GM19351 (cell line): Measurements from ENCODE around the gene SOHLH1.

Experiments
- ATAC-seq: cut with Tn5 transposase; IDR thresholded peaks from one replicate; pipeline ENCODE4 v1.9.1; 2021; ENCODE audit warnings: mild to moderate bottlenecking, moderate library complexity; ENCODE audit not compliant: unreplicated experiment

The SOHLH1 gene

DNA sequence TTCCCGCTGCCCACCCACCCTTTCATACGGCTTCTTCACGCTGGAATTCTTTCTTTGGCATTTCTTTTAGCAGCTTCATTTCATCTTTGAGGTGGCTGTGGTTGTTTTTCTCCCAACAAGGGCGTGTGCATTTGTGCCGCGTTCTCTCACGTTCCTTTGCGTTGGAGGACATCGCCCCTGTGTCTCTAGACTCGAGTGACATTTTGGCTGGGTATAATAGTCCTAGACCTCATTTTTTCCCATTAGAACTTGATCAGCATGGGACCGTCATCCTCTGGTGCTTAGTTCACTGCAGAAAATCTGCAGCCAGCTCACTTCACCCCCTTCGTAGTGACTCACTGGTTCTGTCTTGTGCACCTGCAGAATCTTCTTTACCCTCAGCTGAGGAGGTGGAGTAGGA, 32.2 kb upstream of the SOHLH1 start:
- ATAC-seq, result no peak

DNA sequence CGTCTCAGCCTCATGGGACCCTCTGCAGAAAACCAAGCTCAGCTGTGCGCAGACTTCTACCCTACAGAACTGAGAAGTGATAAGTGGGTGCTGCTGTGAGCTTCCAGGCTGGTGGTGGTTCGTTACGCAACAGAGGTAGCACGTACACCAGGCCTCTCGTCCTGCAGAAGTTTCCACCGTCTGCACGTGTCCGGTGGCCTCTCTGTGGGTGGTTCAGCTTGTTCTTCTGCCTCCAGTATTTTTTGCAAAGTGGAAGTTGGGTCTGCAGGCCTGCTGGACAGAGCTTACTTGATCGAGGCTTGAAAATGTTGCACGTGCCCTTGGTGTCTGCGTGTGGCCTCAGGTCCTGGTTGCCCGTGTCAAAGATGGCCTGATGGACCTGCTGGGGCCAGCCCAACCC, 30.2 kb upstream of the SOHLH1 start:
- ATAC-seq, result no peak

DNA sequence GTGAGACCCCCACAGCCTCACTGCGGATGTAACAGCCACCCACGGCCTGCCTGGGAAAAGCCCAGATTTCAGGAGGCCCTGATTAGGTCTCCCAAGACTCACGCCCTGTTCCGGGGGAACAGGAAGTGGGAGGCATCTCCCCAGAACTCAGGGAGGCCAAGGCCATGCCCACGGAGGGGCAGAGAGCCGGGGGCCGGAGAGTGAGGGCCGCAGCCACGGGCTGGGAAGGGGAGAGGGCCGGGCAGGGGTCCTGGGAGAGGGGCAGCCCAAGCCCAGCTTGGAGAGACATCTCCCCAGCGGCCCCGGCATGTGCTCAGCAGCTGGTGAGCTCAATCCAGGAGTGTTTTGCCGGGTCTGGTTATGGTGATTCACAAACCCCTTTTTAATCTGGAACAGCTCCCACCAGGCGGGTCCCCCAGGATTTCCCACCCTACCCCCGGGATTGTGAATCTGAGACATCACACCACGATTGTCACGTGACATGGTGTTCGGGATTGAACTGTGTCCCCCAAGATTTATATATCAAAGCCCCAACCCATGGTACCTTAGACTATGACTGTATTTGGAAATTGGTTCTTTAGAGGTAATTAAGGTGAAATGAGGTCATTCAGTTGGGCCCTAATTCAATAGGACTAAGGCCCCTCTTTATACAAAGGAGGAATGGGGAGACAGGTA, 29.3 kb upstream of the SOHLH1 start:
- no peak for ATAC-seq

DNA sequence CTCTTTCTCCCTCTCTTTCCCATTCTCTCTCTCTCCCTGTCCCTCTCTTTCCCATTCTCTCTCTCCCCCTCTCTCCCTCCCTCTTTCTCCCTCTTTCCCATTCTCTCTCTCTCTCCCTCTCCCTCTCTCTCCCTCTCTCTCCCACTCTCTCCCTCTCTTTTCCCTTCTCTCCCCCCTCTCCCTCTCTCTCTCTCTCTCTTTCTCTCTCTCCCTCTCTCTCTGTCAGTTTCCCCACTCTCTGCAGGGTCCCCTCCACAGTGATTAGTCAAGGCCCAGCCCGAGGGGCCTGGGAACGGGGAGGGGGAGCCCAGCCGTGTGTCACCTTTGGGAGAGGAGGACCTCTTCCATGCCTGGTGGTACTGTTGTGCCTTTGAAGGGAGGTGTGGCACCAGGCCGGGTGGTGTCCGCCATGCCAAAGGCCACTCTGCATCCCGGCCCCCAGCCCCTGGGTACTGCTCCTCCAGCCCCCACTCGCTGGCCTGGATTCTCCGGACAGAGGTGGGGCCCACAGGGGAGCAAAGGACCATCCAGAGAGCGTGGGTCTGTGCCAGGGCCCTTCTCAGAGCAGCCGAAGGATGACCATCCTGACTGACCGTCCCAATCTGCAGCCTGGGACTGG, 28.1 kb upstream of the SOHLH1 start:
- ATAC-seq, result no peak

DNA sequence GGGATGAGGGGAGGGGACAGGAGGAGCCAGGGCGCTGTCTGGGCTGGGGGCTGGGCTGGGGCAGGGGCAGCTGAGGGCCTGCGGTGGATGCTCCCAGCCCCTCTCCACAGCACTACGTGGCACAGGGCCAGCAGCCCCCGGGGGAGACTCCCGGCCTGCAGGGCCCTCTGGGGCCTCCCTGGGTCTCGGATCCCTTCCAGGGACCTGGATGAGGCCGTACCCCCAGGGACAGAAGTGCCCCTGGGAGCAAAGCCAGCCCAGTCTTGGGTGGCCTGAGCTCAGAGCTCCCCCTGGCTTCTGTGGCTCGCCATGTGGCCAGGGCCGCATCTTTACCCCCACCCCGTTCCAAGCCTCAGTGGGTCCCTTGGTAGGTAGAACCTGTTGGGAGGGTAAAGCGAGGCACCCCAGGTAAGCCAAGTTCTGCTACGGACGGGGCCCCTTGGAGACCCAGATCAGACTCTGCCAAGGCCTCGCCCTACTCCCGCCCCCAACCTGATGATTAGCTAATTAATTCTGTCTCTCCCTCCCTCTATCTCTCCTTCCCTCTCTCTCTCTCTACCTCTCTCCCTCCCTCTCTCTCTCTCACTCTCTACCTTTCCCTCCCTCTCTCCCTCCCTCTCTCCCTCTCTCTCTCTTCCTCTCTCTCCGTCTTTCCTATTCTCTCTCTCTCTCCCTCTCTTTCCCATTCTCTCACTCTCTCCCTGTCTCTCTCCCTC, 27.0 kb upstream of the SOHLH1 start:
- ATAC-seq, result no peak

DNA sequence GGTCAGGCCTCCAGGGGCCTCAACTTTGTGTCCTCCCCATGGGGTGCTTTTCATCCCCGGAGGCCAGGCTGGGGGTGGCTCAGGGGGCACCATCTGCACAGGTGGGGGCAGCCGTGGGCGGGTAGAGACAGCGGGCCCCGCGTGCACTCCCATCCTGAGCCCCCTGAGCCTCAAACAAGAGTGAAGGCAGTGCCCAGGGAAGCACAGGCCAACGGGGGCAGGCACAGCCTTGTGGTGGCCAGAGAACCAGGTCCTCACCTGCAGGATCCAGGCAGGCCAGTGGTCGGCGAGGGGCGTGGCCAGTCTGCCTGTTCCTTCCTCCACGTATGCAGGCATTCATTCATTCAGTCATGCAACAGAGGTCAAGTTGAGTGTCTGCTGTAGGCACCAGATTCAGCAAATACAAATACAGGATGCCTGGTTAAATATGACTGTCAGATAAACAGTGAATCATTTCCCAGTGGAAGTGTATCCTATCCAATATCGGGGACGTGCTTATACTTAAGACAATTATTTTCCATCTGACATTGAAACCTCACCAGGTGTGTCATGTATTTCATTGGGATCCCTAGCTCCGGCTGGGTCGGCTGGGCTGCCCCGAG, 25.0 kb upstream of the SOHLH1 start:
- no peak for ATAC-seq

DNA sequence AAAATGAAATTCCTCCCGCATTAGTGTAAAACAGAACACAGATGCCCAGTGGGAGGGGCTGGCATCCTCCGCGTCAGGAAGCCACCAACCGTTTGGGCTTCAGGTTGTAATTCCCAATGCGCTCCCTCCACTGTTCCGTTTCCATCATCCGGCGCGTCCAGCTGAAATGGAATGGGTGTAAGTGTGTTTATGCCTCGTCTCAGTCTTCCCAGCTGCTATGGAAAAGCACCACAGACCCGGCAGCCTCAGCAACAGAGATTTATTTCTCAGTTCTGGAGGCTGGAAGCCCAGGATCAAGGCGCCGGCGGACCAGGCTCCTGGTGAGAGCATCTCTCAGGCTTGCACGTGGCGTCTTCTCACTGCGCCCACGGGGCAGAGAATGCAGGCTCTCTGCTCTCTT, 23.1 kb upstream of the SOHLH1 start:
- ATAC-seq, result no peak

DNA sequence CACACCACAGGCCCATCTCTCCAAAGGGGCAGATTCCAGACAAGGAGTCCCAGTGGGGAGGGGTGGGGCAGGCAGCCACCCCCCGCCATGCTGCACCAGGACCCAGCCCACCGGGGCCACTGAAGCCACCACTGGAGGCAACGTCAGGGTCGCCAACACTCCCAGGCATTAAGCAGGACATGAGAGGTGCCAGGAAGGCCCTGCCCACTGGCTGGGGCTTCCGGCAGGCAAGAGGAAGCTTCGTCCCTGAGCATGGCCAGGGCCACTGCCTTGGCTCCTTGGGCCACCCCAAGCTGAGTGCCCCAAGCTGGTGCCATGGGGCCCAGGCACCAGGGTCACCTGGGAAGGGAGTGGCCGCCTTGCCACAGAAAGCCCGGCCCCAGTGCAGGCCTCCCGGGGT, 20.2 kb upstream of the SOHLH1 start:
- no peak for ATAC-seq

DNA sequence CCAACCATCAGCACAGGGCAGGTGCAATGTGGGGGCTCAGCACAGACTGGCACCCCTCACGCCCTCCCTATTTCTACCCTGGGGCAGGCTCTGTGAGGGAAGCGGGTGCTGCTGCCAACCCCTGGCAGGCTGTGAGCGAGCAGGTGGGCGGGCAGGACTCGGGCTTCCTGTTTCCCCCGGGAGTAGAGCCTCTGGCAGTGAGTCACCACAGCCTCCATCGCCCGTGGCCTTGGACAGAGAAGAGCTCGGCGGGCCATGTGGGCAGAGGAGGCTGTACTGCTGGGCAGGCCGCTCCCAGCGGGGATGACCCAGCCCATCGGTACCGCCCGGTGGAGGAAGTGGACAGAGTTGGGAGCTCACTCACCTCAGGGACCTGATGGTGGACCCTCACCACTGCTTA, 19.3 kb upstream of the SOHLH1 start:
- no peak for ATAC-seq

DNA sequence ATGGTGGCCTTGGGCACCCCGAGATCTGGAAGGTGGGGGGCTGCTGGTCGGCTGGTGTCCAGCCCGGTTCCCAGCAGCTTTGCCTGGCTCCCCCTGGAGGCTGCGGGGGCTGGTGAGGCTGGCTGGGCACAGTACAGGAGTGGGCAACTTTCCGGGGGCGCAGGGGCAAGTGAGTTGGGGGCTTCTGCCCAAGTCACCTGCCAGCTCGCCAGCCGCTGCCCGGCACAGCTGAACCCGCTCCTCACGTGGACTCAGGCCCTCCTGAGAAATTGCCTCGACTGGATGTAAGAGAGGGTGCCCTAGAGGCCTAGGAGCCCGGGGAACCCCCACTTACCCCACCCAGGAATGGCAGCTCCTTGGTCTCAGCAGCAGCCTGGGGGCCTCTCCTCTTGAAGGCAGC, 18.1 kb upstream of the SOHLH1 start:
- ATAC-seq, result no peak

DNA sequence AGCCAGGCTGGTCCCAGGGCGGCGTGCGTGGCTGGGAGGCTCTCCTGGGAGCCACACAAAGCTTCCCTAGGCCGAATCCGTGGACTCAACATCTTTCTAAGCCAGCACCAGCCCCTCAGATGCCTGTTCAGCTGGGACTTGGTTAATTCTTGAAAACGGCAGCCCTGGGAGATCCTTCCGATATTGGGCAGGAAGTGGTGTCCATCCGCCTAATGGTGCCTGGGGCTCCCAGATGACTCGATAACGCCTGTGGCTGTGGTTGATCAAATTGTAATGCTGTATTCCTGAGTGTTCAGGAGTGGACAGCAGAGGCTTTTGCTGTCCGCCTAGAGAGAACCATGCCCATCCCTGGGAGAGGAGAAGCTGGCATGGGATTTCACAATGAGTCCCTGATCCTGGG, 16.8 kb upstream of the SOHLH1 start:
- no peak for ATAC-seq

DNA sequence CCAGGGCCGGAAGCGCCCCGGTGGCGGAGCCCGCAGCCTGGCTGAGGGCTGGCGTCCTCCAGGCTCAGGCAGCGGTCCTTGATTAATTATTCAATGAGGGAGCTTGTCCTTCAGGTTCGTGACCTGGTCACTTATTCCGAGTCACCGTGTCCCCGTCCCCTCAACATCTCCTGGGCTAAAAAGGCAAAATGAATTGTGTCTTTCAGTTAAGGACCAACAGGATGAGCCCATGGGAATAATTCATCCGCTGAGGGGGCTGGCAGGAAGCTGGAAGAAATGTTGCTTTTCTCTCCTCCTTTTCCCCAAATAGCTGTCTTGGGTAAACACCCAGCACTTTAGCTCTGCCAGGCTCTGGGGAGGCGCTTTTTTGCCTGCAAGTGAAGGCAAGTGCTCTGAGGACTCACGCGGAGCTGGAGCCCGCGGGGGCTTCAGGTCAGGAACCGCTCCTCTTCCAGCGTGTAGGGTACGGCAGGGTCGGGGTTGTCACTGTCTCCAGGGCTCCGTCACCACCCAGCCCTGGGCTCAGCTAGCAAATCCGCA, 15.8 kb upstream of the SOHLH1 start:
- ATAC-seq, result no peak

DNA sequence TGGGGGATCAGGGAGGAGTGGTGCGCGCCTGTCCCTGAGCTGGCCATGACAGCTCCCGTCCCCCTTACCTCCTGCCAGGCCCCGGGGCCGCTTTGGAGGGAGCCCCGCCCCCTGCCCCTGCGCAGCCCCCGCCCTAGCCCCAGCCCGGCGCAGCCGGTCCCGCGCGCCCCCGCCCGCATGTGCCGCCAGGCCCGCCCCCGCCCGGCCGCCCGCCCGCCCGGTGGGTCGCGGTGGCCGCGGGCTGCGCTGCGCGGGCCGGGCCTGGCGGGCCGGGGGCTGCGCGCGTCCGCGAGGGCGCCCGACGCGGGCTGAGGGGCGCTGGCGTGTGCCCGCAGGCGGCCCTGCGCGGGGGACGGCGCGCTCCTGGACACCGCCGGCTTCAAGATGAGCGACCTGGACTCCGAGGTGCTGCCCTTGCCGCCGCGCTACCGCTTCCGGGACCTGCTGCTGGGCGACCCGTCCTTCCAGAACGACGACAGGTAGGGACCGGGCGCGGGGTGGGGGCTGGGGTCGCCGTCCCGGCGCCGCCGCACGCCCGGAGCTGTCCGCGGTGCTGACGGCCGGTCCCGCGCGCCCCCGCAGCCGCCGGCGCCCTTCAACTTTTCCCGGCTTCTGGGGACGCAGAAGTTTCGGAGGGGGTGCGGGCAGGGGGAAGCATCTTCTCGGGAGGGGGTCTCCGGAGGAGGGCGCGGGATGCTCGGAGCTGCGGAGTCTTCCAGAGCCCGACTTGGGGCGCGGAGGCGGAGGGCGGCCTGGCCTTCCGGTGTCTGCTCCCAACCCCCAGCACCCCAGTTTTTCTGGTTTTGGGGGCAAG, 15.2 kb upstream of the SOHLH1 start:
- ATAC-seq, result no peak

DNA sequence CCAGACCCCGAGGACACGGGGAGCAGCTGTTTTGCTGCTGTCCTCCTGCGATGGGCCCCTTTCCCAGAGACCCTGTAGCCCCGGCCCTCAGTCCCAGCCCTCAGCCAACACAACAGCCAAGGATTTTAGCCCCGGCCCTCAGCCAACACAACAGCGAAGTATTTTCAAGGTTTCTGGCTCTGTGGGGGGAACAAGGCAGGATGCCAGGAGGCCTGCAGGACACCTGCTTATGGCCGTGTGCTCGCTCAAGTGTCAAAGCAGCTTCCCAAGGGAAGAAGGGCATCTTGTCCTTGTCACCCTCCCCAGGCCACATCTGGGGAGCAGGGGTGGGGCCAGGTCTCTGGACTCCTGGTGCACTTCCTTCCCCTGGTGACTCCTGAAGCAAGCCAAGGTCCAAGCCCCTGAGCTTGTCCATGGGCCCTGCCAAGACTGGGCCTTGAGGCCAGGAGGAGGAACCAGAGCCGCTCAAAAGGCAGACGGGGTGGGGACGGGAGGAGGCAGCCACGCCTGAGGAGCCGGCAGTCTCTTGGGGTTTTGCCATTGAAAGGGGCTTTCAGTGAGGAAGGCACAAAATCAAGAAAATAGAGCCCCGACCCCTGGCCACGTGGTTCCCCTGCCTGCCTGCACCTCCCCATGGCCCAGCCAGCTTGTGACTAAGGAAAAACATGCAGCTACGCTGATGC, 13.5 kb upstream of the SOHLH1 start:
- ATAC-seq, result no peak

DNA sequence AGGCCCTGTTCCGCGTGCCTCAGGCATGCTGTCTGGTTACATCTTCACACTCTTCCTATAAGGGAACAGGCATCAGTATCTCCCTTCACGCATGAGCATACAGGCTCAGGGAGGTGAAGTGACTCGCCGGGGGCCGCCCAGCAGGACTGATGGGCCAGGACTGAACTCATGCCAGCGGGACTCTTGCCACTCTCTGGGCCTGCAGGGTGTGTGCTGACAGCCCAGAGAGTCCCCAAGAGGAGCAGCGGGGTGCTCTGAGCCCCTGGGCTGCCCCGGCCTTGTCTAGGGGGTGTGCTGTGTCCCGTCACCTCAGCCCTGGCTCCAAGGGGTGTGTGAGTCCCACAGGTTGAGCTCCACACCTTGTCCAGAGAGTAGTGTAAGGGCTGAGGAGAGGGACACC, 12.6 kb upstream of the SOHLH1 start:
- ATAC-seq, result no peak

DNA sequence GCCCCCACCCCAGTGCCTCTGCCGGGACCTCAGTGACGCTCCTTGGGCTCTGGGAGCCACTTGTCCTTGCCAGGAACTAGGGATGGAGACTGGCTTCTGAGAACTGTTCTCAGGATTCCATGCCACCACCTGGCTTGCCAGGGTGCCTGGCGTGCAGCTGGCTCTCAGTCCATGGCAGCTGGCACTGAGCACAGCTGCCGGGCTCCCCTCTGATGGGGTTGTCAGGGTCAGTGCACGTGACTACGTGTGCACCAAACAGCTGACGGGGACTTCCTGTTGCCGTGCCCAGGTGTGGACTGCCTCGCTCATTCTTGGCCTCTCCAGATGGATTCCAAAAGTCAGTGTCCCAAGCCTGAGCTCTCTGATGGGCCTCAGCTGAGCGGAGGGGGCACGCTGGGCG, 12.1 kb upstream of the SOHLH1 start:
- no peak for ATAC-seq

DNA sequence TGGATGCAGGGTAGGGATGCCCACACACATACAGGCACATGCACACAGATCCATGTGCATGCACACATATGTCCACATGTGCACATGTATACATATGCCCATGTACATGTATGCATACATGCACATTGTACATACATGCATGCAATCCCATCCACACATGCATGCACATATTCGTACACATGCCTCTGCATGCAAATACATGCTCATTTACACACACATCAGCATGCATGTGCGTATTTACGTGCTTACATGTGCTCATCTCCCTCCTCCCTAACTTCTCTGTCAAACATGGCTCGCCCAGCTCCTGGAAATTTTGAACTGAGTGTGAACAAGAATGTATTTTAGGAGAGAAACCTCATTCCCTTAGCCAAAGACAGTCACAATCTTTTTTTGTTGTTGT, 8.9 kb upstream of the SOHLH1 start:
- no peak for ATAC-seq

DNA sequence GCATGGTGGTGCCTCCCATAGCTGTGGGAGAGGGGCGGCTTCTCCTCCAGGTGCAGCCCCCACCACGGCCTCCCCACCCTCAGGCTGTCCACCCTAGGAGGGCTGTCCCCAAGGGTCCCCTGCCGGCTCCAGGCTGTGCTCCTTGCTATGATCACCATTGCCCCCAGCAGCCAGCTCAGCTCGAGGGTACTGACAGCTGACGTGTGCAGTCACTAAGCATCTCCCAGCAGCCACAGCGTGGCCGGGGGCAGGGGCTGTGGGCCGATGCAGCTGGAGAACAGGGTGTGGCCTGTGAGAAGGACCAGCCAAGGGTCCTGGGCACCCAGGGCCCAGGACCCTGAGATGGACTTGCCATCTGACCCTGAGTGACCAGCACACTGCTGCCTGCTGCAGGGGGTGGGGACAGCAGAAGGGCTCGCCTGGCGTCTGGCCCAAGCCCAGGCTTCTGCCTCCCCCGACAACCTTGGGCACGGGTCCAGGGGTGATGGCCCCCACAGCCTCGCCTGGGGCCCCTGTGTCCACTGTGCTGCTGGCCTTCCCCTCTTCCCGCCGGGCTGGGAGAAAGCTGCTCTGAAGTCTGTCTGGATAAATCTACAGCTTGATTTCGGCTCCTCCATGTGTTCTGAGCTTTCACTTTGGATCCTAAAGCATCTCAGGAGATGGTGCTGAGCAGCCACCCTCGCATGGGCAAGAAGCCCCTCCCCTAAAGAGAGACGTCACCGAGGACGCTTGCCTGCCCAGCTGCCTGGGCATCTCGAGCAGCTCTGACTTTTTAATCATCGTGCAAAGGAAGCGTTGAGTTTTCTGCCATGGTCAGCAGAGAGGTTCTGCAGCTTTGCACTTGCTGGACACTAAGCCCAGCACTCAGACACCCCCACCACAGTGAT, 8.2 kb upstream of the SOHLH1 start:
- ATAC-seq, result no peak

DNA sequence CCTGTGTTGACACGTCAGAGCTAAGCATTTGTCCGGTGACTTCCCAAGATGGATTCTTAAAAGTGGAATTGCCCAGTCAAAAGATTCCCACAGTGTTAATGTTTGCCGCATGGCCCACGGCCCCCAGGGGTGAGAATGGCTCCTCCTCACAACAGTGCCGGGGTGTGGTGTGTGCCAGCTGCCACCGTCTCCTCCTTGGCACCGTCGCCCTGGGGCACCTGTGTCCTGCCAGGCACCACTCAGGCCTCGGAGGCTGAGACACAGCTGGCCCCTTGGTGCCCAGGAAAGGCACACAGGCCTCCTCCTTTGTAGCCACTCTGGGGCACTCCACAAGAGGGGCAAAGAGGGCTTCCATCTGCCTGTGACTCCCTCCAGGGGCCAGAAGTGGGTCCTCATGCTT, 7.0 kb upstream of the SOHLH1 start:
- no peak for ATAC-seq
